H1 (cell line): Measurements from ENCODE around the gene LRRC23. TPM values are rescaled to one million over a fixed set of nuclear protein-coding genes. Genes with fewer than 3 reads are reported as not detected.

Experiments used
- CTCF ChIA-PET: fragments of 300-600 bp; sonication (Branson Sonifier 250); formaldehyde crosslinking; loops from one replicate; lab custom pipeline; 2021; ENCODE audit not compliant: partially characterized antibody; lab: Charles Lee
- POLR2A ChIA-PET: fragments of 300-600 bp; sonication (Branson Sonifier 250); formaldehyde crosslinking; loops from one replicate; lab custom pipeline; 2021; ENCODE audit warnings: inconsistent platforms; ENCODE audit not compliant: partially characterized antibody; lab: Charles Lee
- DNase-seq, 2 experiments: peaks; one replicate each; pipeline versions ENCODE4 v3.0.0 to v3.0.0-alpha.2; 2010 to 2022; ENCODE audit warnings: low spot score in 2 of 2, low read depth in 1 of 2, mixed read lengths in 1 of 2
- FAIRE-seq: peaks from 2 replicates; lab custom pipeline; 2011; peaks lifted over from hg19 to GRCh38; lab: Jason Lieb, UNC
- H2AFZ ChIP-seq: 2 replicates; pipeline ENCODE4 v1.8.1; 2012; ENCODE audit warnings: low read length, inconsistent platforms
- H2AK5ac ChIP-seq: 2 replicates; pipeline ENCODE4 v1.6.1; 2013; ENCODE audit warnings: low read depth, low read length
- H2BK120ac ChIP-seq: replicated peaks from 2 replicates; pipeline ENCODE3; 2013; ENCODE audit warnings: low read depth, low read length, inconsistent platforms
- H2BK12ac ChIP-seq: 2 replicates; pipeline ENCODE4 v1.6.1; 2013; ENCODE audit warnings: low read depth, low read length
- H2BK15ac ChIP-seq: 2 replicates; pipeline ENCODE4 v1.6.1; 2013; ENCODE audit warnings: low read length
- H2BK20ac ChIP-seq: 2 replicates; pipeline ENCODE4 v1.6.1; 2013; ENCODE audit warnings: low read length
- H2BK5ac ChIP-seq: 2 replicates; pipeline ENCODE4 v1.6.1; 2013; ENCODE audit warnings: low read depth, low read length
- H3K14ac ChIP-seq: 2 replicates; pipeline ENCODE4 v1.6.1; 2013; ENCODE audit warnings: inconsistent platforms; ENCODE audit not compliant: insufficient read length
- H3K18ac ChIP-seq: 2 replicates; pipeline ENCODE4 v1.6.1; 2013; ENCODE audit warnings: low read length; ENCODE audit errors: extremely low read depth
- H3K23ac ChIP-seq: 2 replicates; pipeline ENCODE4 v1.6.1; 2013; ENCODE audit warnings: inconsistent platforms; ENCODE audit not compliant: insufficient read length
- H3K23me2 ChIP-seq: 2 replicates; pipeline ENCODE4 v1.6.1; 2013; ENCODE audit warnings: low read depth, low read length
- H3K27ac ChIP-seq: 2 replicates; pipeline ENCODE4 v1.6.1; 2011; ENCODE audit warnings: low read depth, low read length, inconsistent platforms
- H3K27me3 ChIP-seq, 4 experiments: replicated peaks in 1 of 4; 1 replicate in 1 of 4; 2 replicates in 3 of 4; pipeline versions ENCODE4 v1.6.1 to v1.8.1; 2011 to 2013; ENCODE audit warnings: low read length in 3 of 4, mild to moderate bottlenecking in 3 of 4, inconsistent platforms in 2 of 4, mixed read lengths in 2 of 4, moderate library complexity in 1 of 4; ENCODE audit not compliant: control insufficient read depth in 3 of 4, insufficient read depth in 3 of 4; ENCODE audit errors: extremely low read depth in 1 of 4
- H3K36me3 ChIP-seq, 4 experiments: 2 replicates each; pipeline versions ENCODE4 v1.6.1 to v1.8.1; 2011 to 2013; ENCODE audit warnings: mild to moderate bottlenecking in 4 of 4, low read length in 3 of 4, moderate library complexity in 2 of 4, control low read depth in 1 of 4, inconsistent platforms in 1 of 4; ENCODE audit not compliant: insufficient read depth in 4 of 4, control insufficient read depth in 2 of 4
- H3K4ac ChIP-seq: replicated peaks from 2 replicates; pipeline ENCODE3; 2013; ENCODE audit warnings: low read length, low read depth, mixed read lengths, inconsistent platforms; ENCODE audit not compliant: insufficient read length
- H3K4me1 ChIP-seq, 4 experiments: replicated peaks in 1 of 4; 1 replicate in 1 of 4; 2 replicates in 3 of 4; pipeline versions ENCODE4 v1.6.1 to v1.8.1; 2011 to 2013; ENCODE audit warnings: low read length in 3 of 4, inconsistent platforms in 2 of 4, mixed read lengths in 1 of 4; ENCODE audit not compliant: insufficient read depth in 4 of 4, control insufficient read depth in 3 of 4
- H3K4me2 ChIP-seq, 2 experiments: 2 replicates each; pipeline versions ENCODE4 v1.6.1 to v1.8.1; 2011 to 2013; ENCODE audit warnings: low read depth in 2 of 2, low read length in 2 of 2, control low read depth in 1 of 2, inconsistent platforms in 1 of 2, mild to moderate bottlenecking in 1 of 2; ENCODE audit not compliant: insufficient read depth in 1 of 2
- H3K4me3 ChIP-seq, 4 experiments: fragments of 200-600, 300-600 bp in 1 of 4; sonication (generic), shearing (Covaris generic), sonication (Bioruptor Twin) in 1 of 4; 2 replicates each; pipeline versions ENCODE4 v1.5.1 to v1.8.1; 2011 to 2016; ENCODE audit warnings: low read length in 4 of 4, low read depth in 3 of 4, control low read depth in 2 of 4, inconsistent platforms in 2 of 4, mild to moderate bottlenecking in 2 of 4, mixed read lengths in 1 of 4, moderate library complexity in 1 of 4; ENCODE audit not compliant: insufficient read depth in 2 of 4; ENCODE audit errors: extremely low read depth in 1 of 4
- H3K56ac ChIP-seq: replicated peaks from 2 replicates; pipeline ENCODE3; 2013; ENCODE audit warnings: low read depth, mild to moderate bottlenecking, mixed read lengths, low read length, inconsistent platforms; ENCODE audit not compliant: insufficient read length
- H3K79me1 ChIP-seq: 2 replicates; pipeline ENCODE4 v1.6.1; 2013; ENCODE audit warnings: low read depth, low read length, control low read depth
- H3K79me2 ChIP-seq, 2 experiments: 2 replicates each; pipeline versions ENCODE4 v1.6.1 to v1.8.1; 2012 to 2013; ENCODE audit warnings: low read length in 2 of 2, mild to moderate bottlenecking in 2 of 2, inconsistent platforms in 1 of 2; ENCODE audit not compliant: insufficient read depth in 2 of 2, control insufficient read depth in 1 of 2
- H3K9ac ChIP-seq, 4 experiments: replicated peaks in 1 of 4; 1 replicate in 1 of 4; 2 replicates in 3 of 4; pipeline versions ENCODE4 v1.6.1 to v1.8.1; 2011 to 2013; ENCODE audit warnings: low read depth in 3 of 4, low read length in 3 of 4, control low read depth in 2 of 4, mild to moderate bottlenecking in 2 of 4, moderate library complexity in 2 of 4, inconsistent platforms in 1 of 4; ENCODE audit errors: extremely low read depth in 1 of 4
- H3K9me3 ChIP-seq, 2 experiments: 2 replicates each; pipeline versions ENCODE4 v1.6.1 to v1.8.1; 2012 to 2013; ENCODE audit warnings: mild to moderate bottlenecking in 2 of 2, moderate library complexity in 2 of 2, control low read depth in 1 of 2, inconsistent platforms in 1 of 2, low read depth in 1 of 2, low read length in 1 of 2, mixed read lengths in 1 of 2; ENCODE audit not compliant: insufficient read depth in 2 of 2
- H4K20me1 ChIP-seq, 2 experiments: replicated peaks in 1 of 2; 2 replicates each; pipeline versions ENCODE3 to v1.8.1; 2011 to 2013; ENCODE audit warnings: inconsistent platforms in 2 of 2, low read length in 2 of 2, mild to moderate bottlenecking in 1 of 2; ENCODE audit not compliant: insufficient read depth in 2 of 2, control insufficient read depth in 1 of 2
- H4K5ac ChIP-seq: 2 replicates; pipeline ENCODE4 v1.6.1; 2013; ENCODE audit warnings: low read length, low read depth, mixed read lengths, inconsistent platforms; ENCODE audit not compliant: insufficient read length
- H4K8ac ChIP-seq: 2 replicates; pipeline ENCODE4 v1.8.0; 2013; ENCODE audit warnings: mild to moderate bottlenecking, moderate library complexity, low read length, inconsistent platforms; ENCODE audit not compliant: insufficient read depth; ENCODE audit errors: extremely low read depth
- H4K91ac ChIP-seq: replicated peaks from 2 replicates; pipeline ENCODE3; 2013; ENCODE audit warnings: low read length, mixed read lengths, inconsistent platforms; ENCODE audit not compliant: insufficient read length
- CREB1 ChIP-seq: IDR thresholded peaks from 2 replicates; pipeline ENCODE4 v1.6.1; 2012; ENCODE audit warnings: inconsistent platforms
- KDM5A ChIP-seq: fragments of 200-600 bp; IDR thresholded peaks from 2 replicates; pipeline ENCODE4 v1.7.1; 2012; ENCODE audit warnings: mild to moderate bottlenecking, low read length, inconsistent platforms, mixed read lengths
- RBBP5 ChIP-seq: IDR thresholded peaks from 2 replicates; pipeline ENCODE4 v1.7.1; 2012; ENCODE audit warnings: low read depth, mild to moderate bottlenecking, inconsistent platforms, low read length, moderate library complexity, borderline replicate concordance
- RFX5 ChIP-seq: IDR thresholded peaks from 2 replicates; pipeline ENCODE4 v1.6.1; 2011; ENCODE audit warnings: low read depth, low read length, improper control_type of control experiment, borderline replicate concordance
- TBP ChIP-seq: IDR thresholded peaks from 2 replicates; pipeline ENCODE4 v1.6.1; 2011; ENCODE audit warnings: low read depth, low read length, improper control_type of control experiment
- WGBS, 2 experiments: shearing (Covaris generic) in 1 of 2; methylation state at CpG; one replicate each; pipeline versions ENCODE4 v1.1.6 to v1.1.7; 2013 to 2015; ENCODE audit warnings: low lambda C conversion rate in 2 of 2, mixed read lengths in 2 of 2, inconsistent platforms in 1 of 2, low coverage in 1 of 2, missing lambda C conversion rate in 1 of 2; ENCODE audit not compliant: insufficient replicate concordance in 2 of 2, insufficient coverage in 1 of 2, insufficient read length in 1 of 2; ENCODE audit errors: extremely low coverage in 1 of 2, missing lambda C conversion rate in 1 of 2; 5-methylcytosine and 5-hydroxymethylcytosine counted together
- polyA plus RNA-seq, 7 experiments: library from polyadenylated mRNA; depleted of rRNA in 3 of 7; stranded (reverse) in 5 of 7; unstranded in 2 of 7; fragments of >200 nt in 5 of 7; fragments of 200-250 nt in 2 of 7; gene quantifications; 1 replicate in 5 of 7; 2 replicates in 1 of 7; 4 replicates in 1 of 7; pipeline versions ENCODE4 v1.2.1 to v1.2.3, GENCODE V29; 2011 to 2013; ENCODE audit warnings: missing spikeins in 2 of 7, mixed read lengths in 2 of 7
- total RNA-seq: library from RNA; stranded (reverse); fragmentation: NEBNext Ultra II Directional; extraction: Animal tissue kit (Norgen Biotek cat#: 25700); gene quantifications from 2 replicates; pipeline ENCODE4 v1.2.1, GENCODE V29; 2021

The LRRC23 gene
- total and polyA plus RNA-seq, 2 of the 8 experiments (the other 6 are each of a cell fraction or from before 2014, with no cell fraction given) = 2.5 to 3.6 TPM

- Histone ChIP-seq H4K91ac (no peak overlapping the region), H3K4me3 (no peak overlapping the region), H4K5ac (no peak overlapping the region), H2BK120ac (no peak overlapping the region), H3K4ac (no peak overlapping the region), H3K18ac (no peak overlapping the region), H3K4me2 (no peak overlapping the region), H3K27me3 (no peaks in the 10 kb centered on the region), H3K27ac (no peak overlapping the region), H2BK5ac (no peak overlapping the region), H2BK15ac (no peak overlapping the region), H3K79me1 (no peaks in the 10 kb centered on the region; the same call in 1 of the 2 replicates), H2AFZ (no peak overlapping the region), H3K23me2 (peaks cover 10% of the 10 kb centered on the region), H3K23ac (no peak overlapping the region), H3K9ac (no peak overlapping the region), H3K14ac (no peak overlapping the region), H3K9me3 (no peaks in the 10 kb centered on the region), H2AK5ac (no peak overlapping the region), H3K56ac (no peak overlapping the region), H3K36me3 (peaks cover 18 to 45% (median 40%) of the 10 kb centered on the region in 4 experiments), H4K8ac (no peak overlapping the region), H2BK12ac (no peak overlapping the region), H3K79me2 (peaks cover 0 to 26% of the 10 kb centered on the region in 2 experiments; a peak in 2 of 4 replicates), H3K4me1 (peaks cover 0 to 10% (median 3%) of the 10 kb centered on the region in 4 experiments; a peak in 5 of 7 replicates), H4K20me1 (peaks cover 0 to 3% of the 10 kb centered on the region in 2 experiments), H2BK20ac (no peak overlapping the region)
- FAIRE-seq (no peak), DNase-seq (no peak)
- ChIA-PET POLR2A (interaction anchor here (1.4 to 25.7 kb wide), 4 partner anchors 12 to 88 kb away, joined by 3 to 588 read pairs (median 208); partner anchors contain the start of genes C12orf57, GNB3, GPR162 and P3H3), CTCF (interaction anchor here (0.9 to 19.8 kb wide), 5 partner anchors 10 to 286 kb away, joined by 3 to 292 read pairs (median 3); partner anchors contain the start of genes GNB3 and P3H3)
- 95% methylated on average over 14 of the region's 14 CpGs; no CpG with 5 or more reads in 1 of the 2 experiments for WGBS, 2 experiments
- no peak for TF ChIP-seq TBP
- no peak for TF ChIP-seq KDM5A
- TF ChIP-seq RFX5 = no peak
- no peak for TF ChIP-seq RBBP5
- TF ChIP-seq CREB1 = no peak
Observed at GRCh38 chr12:6855322-6855721, 49.3 kb upstream of the LRRC23 start.
